GM18507 (cell line): ENCODE measurements around the gene NPC1L1.

Source experiments
- DNase-seq: peaks from one replicate; pipeline ENCODE4 v3.0.0; 2011; ENCODE audit warnings: low read depth; ENCODE audit not compliant: insufficient read length; ENCODE audit errors: extremely low spot score
- FAIRE-seq: peaks from 2 replicates; lab custom pipeline; 2011; peaks lifted over from hg19 to GRCh38; lab: Jason Lieb, UNC

Gene NPC1L1

GRCh38 chr7:44484482-44485313 is 56.4 kb downstream of the NPC1L1 start:
- DNase-seq (no peak), FAIRE-seq (no peak)

- FAIRE-seq (no peak), DNase-seq (no peak)
Observed at GRCh38 chr7:44482502-44483485, 58.3 kb downstream of the NPC1L1 start.

- FAIRE-seq = no peak
- no peak for DNase-seq
Observed at GRCh38 chr7:44477938-44478337, 63.2 kb downstream of the NPC1L1 start.

- peak; percentile 93 for FAIRE-seq
- DNase-seq = peak; percentile 42
Observed at GRCh38 chr7:44477063-44477830, 63.9 kb downstream of the NPC1L1 start.

GRCh38 chr7:44476313-44476712 is 64.8 kb downstream of the NPC1L1 start:
- peak; percentile 36 for FAIRE-seq

GRCh38 chr7:44473295-44473694 is 67.8 kb downstream of the NPC1L1 start:
- DNase-seq = no peak
- no peak for FAIRE-seq

More at GRCh38 chr7:44476313-44476712, 64.8 kb downstream of the NPC1L1 start:
- DNase-seq = no peak

- no peak for DNase-seq
- no peak for FAIRE-seq
Observed at GRCh38 chr7:44472843-44473242, 68.3 kb downstream of the NPC1L1 start.

GRCh38 chr7:44471850-44472249 is 69.3 kb downstream of the NPC1L1 start:
- no peak for DNase-seq
- no peak for FAIRE-seq

GRCh38 chr7:44471436-44471835 is 69.7 kb downstream of the NPC1L1 start:
- FAIRE-seq (no peak), DNase-seq (no peak)

GRCh38 chr7:44470628-44471245 is 70.4 kb downstream of the NPC1L1 start:
- FAIRE-seq (no peak), DNase-seq (no peak)

- FAIRE-seq (no peak), DNase-seq (no peak)
Observed at GRCh38 chr7:44470135-44470479, 71.0 kb downstream of the NPC1L1 start.

- no peak for DNase-seq
- FAIRE-seq = no peak
Observed at GRCh38 chr7:44469461-44470134, 71.5 kb downstream of the NPC1L1 start.

GRCh38 chr7:44467217-44467548 is 73.9 kb downstream of the NPC1L1 start:
- FAIRE-seq = no peak

GRCh38 chr7:44466300-44467216 is 74.6 kb downstream of the NPC1L1 start:
- DNase-seq (no peak), FAIRE-seq (no peak)

More at GRCh38 chr7:44467217-44467548, 73.9 kb downstream of the NPC1L1 start:
- DNase-seq = no peak

GRCh38 chr7:44465490-44465889 is 75.6 kb downstream of the NPC1L1 start:
- no peak for DNase-seq
- FAIRE-seq = no peak

- FAIRE-seq = no peak
- no peak for DNase-seq
Observed at GRCh38 chr7:44463169-44463808, 77.8 kb downstream of the NPC1L1 start.
